HEK293 (cell line): ENCODE data around the gene CRB2.
"Not testable (repeated sequence)": the region's sequence is repeated elsewhere in the genome, so short reads cannot be mapped to it uniquely, and the experiment has no call there.

Source experiments
- CTCF ChIA-PET: fragments of 350-600 bp; formaldehyde crosslinking; extraction: SDS; loops from one replicate; lab custom pipeline; 2021; ENCODE audit warnings: antibody characterized with exemption; lab: Yijun Ruan, JAX
- POLR2A ChIA-PET: fragments of 300-600 bp; formaldehyde crosslinking; extraction: SDS; loops from one replicate; lab custom pipeline; 2020; ENCODE audit warnings: antibody characterized with exemption, inconsistent platforms; lab: Yijun Ruan, JAX
- H3K27ac ChIP-seq: fragments of 200-500 bp; sonication (Bioruptor generic); 2 replicates; pipeline ENCODE4 v1.5.1; 2014; ENCODE audit warnings: low read depth, low read length, control low read depth, inconsistent platforms; ENCODE audit errors: extremely low read depth
- H3K36me3 ChIP-seq, 2 experiments: fragments of 200-500 bp in 1 of 2; sonication (Bioruptor generic) in 1 of 2; 1 replicate in 1 of 2; 2 replicates in 1 of 2; pipeline ENCODE4 v1.5.1; 2014 to 2017; ENCODE audit warnings: inconsistent platforms in 2 of 2, low read length in 2 of 2; ENCODE audit not compliant: control insufficient read depth in 2 of 2, insufficient read depth in 1 of 2
- H3K4me1 ChIP-seq: fragments of 200-500 bp; sonication (Bioruptor generic); 2 replicates; pipeline ENCODE4 v1.5.1; 2014; ENCODE audit warnings: mild to moderate bottlenecking, low read length, inconsistent platforms; ENCODE audit not compliant: control insufficient read depth, insufficient read depth
- H3K4me3 ChIP-seq: 2 replicates; pipeline ENCODE4 v1.5.1; 2011; ENCODE audit warnings: low read depth, mild to moderate bottlenecking, control low read depth, low read length, moderate library complexity
- H3K9me3 ChIP-seq: fragments of 200-500 bp; sonication (Bioruptor generic); 2 replicates; pipeline ENCODE4 v1.5.1; 2014; ENCODE audit warnings: low read depth, low read length, inconsistent platforms; ENCODE audit not compliant: control insufficient read depth, insufficient read depth
- RBAK ChIP-seq: fragments of 450-650 bp; formaldehyde crosslinking; IDR thresholded peaks from 2 replicates; pipeline ENCODE4 v1.5.1; 2016; ENCODE audit warnings: missing biosample characterization, missing genetic modification characterization
- SP3 ChIP-seq: fragments of 450-650 bp; formaldehyde crosslinking; IDR thresholded peaks from 2 replicates; pipeline ENCODE4 v1.5.1; 2016; ENCODE audit warnings: missing biosample characterization, missing genetic modification characterization
- ZFHX2 ChIP-seq: fragments of 450-650 bp; formaldehyde crosslinking; conservative IDR thresholded peaks from 2 replicates; pipeline ENCODE4 v1.5.1; 2016; ENCODE audit warnings: missing biosample characterization, missing genetic modification characterization
- ZIC2 ChIP-seq: fragments of 450-650 bp; formaldehyde crosslinking; IDR thresholded peaks from 2 replicates; pipeline ENCODE4 v1.5.1; 2016; ENCODE audit warnings: missing biosample characterization, missing genetic modification characterization
- ZNF157 ChIP-seq: fragments of 450-650 bp; formaldehyde crosslinking; IDR thresholded peaks from 2 replicates; pipeline ENCODE4 v1.5.1; 2016; ENCODE audit warnings: missing biosample characterization, missing genetic modification characterization
- ZNF184 ChIP-seq: fragments of 450-650 bp; IDR thresholded peaks from 2 replicates; pipeline ENCODE4 v1.5.1; 2018; ENCODE audit warnings: missing biosample characterization, mild to moderate bottlenecking, missing genetic modification characterization
- ZNF433 ChIP-seq: fragments of 450-650 bp; formaldehyde crosslinking; IDR thresholded peaks from 2 replicates; pipeline ENCODE4 v1.5.1; 2016; ENCODE audit warnings: missing biosample characterization, missing genetic modification characterization, low read depth
- ZNF544 ChIP-seq: fragments of 450-650 bp; formaldehyde crosslinking; IDR thresholded peaks from 2 replicates; pipeline ENCODE4 v1.5.0; 2017; ENCODE audit warnings: missing biosample characterization, missing genetic modification characterization
- ZNF558 ChIP-seq: fragments of 450-650 bp; formaldehyde crosslinking; IDR thresholded peaks from 2 replicates; pipeline ENCODE4 v1.5.1; 2016; ENCODE audit warnings: missing biosample characterization, missing genetic modification characterization
- ZNF600 ChIP-seq: fragments of 450-650 bp; formaldehyde crosslinking; IDR thresholded peaks from 2 replicates; pipeline ENCODE4 v1.5.1; 2016; ENCODE audit warnings: missing biosample characterization, missing genetic modification characterization
- ZNF776 ChIP-seq: fragments of 450-650 bp; formaldehyde crosslinking; IDR thresholded peaks from 2 replicates; pipeline ENCODE4 v1.5.0; 2017; ENCODE audit warnings: missing biosample characterization, missing genetic modification characterization, borderline replicate concordance
- TF ChIP-seq, protein P1 (sequence below): fragments of 450-650 bp; formaldehyde crosslinking; conservative IDR thresholded peaks from 2 replicates; pipeline ENCODE4 v1.5.1; 2016; ENCODE audit warnings: low read depth, missing biosample characterization, missing genetic modification characterization
- TF ChIP-seq, protein P2 (sequence below): fragments of 450-650 bp; formaldehyde crosslinking; IDR thresholded peaks from 2 replicates; pipeline ENCODE4 v1.5.1; 2016; ENCODE audit warnings: missing biosample characterization, missing genetic modification characterization
- TF ChIP-seq, protein P3 (sequence below): fragments of 450-650 bp; formaldehyde crosslinking; IDR thresholded peaks from 2 replicates; pipeline ENCODE4 v1.5.1; 2016; ENCODE audit warnings: missing biosample characterization, missing genetic modification characterization
- TF ChIP-seq, protein P4 (sequence below): fragments of 450-650 bp; formaldehyde crosslinking; IDR thresholded peaks from 2 replicates; pipeline ENCODE4 v1.5.1; 2016; ENCODE audit warnings: missing biosample characterization, missing genetic modification characterization

CRB2 gene

DNA sequence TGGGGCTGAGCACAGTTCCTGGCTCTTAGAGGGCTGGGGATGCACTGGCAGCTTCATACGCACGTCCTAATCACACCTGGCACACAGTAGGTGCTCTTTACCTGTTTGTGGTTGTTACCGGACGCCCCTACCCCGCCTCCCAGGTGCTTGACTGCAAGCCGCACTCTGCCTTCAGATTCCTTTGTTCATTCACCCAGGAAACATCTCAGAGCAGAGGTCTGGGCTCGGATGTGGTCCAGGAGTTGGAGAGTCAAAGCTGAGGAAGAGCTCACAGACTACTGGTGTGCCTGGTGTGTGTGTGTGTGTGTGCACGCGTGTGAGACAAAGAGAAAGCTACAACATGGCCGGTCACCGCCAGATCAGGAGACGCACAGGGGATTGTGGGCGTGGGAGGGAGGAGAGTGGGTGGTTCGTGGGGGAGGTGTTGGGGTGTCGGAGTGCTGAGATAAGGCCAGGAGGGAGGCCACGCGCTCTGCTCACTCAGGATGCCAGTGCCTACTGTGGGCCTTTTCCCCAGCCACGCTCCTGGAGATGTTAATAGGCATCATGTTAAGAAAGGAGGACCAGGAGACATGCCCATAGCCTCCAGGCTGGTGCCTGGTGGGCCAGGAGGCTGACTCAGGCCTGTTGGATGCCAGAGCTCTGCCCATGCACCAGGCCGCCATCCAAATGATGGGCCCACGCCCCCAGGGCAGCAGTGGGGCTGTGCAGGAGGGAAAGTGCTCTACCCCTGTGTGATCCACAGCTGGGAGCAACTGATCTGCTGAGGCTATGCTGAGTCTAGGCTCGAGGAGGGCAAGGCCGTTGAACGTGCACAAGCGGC, 39.9 kb downstream of the CRB2 start (continued):
- TF ChIP-seq, protein P1, sequence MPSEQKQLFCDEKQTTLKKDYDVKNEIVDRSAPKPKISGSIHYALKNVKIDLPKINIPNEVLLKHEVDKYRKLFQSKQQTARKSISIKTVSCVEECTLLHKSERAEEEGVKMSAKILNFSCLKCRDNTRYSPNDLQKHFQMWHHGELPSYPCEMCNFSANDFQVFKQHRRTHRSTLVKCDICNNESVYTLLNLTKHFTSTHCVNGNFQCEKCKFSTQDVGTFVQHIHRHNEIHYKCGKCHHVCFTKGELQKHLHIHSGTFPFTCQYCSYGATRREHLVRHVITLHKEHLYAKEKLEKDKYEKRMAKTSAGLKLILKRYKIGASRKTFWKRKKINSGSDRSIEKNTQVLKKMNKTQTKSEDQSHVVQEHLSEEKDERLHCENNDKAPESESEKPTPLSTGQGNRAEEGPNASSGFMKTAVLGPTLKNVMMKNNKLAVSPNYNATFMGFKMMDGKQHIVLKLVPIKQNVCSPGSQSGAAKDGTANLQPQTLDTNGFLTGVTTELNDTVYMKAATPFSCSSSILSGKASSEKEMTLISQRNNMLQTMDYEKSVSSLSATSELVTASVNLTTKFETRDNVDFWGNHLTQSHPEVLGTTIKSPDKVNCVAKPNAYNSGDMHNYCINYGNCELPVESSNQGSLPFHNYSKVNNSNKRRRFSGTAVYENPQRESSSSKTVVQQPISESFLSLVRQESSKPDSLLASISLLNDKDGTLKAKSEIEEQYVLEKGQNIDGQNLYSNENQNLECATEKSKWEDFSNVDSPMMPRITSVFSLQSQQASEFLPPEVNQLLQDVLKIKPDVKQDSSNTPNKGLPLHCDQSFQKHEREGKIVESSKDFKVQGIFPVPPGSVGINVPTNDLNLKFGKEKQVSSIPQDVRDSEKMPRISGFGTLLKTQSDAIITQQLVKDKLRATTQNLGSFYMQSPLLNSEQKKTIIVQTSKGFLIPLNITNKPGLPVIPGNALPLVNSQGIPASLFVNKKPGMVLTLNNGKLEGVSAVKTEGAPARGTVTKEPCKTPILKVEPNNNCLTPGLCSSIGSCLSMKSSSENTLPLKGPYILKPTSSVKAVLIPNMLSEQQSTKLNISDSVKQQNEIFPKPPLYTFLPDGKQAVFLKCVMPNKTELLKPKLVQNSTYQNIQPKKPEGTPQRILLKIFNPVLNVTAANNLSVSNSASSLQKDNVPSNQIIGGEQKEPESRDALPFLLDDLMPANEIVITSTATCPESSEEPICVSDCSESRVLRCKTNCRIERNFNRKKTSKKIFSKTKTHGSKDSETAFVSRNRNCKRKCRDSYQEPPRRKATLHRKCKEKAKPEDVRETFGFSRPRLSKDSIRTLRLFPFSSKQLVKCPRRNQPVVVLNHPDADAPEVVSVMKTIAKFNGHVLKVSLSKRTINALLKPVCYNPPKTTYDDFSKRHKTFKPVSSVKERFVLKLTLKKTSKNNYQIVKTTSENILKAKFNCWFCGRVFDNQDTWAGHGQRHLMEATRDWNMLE (tag by site-specific recombination) = no peak
- no peak for TF ChIP-seq ZNF776 (tag by site-specific recombination)
- no peak for TF ChIP-seq ZNF433 (tag by site-specific recombination)
- no peak for TF ChIP-seq ZNF544
- TF ChIP-seq ZFHX2 (tag by site-specific recombination) = peak; percentile 91
- TF ChIP-seq RBAK = no peak
- TF ChIP-seq SP3 (tag by site-specific recombination) = no peak
- TF ChIP-seq, protein P2, sequence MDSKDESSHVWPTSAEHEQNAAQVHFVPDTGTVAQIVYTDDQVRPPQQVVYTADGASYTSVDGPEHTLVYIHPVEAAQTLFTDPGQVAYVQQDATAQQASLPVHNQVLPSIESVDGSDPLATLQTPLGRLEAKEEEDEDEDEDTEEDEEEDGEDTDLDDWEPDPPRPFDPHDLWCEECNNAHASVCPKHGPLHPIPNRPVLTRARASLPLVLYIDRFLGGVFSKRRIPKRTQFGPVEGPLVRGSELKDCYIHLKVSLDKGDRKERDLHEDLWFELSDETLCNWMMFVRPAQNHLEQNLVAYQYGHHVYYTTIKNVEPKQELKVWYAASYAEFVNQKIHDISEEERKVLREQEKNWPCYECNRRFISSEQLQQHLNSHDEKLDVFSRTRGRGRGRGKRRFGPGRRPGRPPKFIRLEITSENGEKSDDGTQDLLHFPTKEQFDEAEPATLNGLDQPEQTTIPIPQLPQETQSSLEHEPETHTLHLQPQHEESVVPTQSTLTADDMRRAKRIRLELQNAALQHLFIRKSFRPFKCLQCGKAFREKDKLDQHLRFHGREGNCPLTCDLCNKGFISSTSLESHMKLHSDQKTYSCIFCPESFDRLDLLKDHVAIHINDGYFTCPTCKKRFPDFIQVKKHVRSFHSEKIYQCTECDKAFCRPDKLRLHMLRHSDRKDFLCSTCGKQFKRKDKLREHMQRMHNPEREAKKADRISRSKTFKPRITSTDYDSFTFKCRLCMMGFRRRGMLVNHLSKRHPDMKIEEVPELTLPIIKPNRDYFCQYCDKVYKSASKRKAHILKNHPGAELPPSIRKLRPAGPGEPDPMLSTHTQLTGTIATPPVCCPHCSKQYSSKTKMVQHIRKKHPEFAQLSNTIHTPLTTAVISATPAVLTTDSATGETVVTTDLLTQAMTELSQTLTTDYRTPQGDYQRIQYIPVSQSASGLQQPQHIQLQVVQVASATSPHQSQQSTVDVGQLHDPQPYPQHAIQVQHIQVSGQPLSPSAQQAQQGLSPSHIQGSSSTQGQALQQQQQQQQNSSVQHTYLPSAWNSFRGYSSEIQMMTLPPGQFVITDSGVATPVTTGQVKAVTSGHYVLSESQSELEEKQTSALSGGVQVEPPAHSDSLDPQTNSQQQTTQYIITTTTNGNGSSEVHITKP (tag by site-specific recombination) = no peak
- TF ChIP-seq, protein P3, sequence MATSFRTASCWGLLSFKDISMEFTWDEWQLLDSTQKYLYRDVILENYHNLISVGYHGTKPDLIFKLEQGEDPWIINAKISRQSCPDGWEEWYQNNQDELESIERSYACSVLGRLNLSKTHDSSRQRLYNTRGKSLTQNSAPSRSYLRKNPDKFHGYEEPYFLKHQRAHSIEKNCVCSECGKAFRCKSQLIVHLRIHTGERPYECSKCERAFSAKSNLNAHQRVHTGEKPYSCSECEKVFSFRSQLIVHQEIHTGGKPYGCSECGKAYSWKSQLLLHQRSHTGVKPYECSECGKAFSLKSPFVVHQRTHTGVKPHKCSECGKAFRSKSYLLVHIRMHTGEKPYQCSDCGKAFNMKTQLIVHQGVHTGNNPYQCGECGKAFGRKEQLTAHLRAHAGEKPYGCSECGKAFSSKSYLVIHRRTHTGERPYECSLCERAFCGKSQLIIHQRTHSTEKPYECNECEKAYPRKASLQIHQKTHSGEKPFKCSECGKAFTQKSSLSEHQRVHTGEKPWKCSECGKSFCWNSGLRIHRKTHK = no peak
- TF ChIP-seq ZNF157 = no peak
- no peak for TF ChIP-seq ZNF184 (tag by site-specific recombination)
- TF ChIP-seq ZNF600 (tag by site-specific recombination) = 0 out of 2 replicates have a peak, but pooled peaks have one; percentile 10
- TF ChIP-seq, protein P4, sequence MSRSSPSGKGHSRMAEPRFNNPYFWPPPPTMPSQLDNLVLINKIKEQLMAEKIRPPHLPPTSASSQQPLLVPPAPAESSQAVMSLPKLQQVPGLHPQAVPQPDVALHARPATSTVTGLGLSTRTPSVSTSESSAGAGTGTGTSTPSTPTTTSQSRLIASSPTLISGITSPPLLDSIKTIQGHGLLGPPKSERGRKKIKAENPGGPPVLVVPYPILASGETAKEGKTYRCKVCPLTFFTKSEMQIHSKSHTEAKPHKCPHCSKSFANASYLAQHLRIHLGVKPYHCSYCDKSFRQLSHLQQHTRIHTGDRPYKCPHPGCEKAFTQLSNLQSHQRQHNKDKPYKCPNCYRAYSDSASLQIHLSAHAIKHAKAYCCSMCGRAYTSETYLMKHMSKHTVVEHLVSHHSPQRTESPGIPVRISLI (tag by site-specific recombination) = no peak

DNA sequence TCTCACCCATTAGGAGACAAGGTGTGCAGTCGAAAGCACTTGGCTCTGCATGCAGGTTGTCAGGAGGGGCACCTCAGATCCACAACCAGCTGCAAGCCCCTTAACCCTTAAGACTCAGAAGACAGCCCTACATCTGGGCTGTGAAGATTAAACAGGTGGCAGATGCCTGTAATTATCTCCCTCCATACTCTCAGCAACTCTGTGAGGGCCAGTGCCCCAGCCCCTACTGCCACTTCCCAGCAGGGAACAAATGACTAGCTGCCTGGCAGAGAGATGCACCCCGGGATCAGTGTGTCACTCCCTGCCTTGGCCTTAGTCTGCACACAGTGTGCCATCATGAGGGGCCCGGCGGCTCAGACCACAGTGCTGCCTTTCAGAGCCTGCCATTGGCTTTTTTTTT, 42.0 kb downstream of the CRB2 start:
- no peak overlapping the region for H3K4me3 ChIP-seq
- CTCF ChIA-PET = interaction anchor here (0.6 to 3.0 kb wide), 3 partner anchors 10 to 84 kb away, joined by 3 to 10 read pairs (median 5); no protein-coding TSS in a partner anchor
- POLR2A ChIA-PET = interaction anchor here (0.7 kb wide), 1 partner anchor 9 kb away, joined by 3 read pairs; no protein-coding TSS in a partner anchor
- TF ChIP-seq ZNF558 (tag by site-specific recombination) (no peak), ZIC2 (peak; percentile 49)
- no peaks in the 10 kb centered on the region for H3K9me3 ChIP-seq
- H3K4me1 ChIP-seq = no peaks in the 10 kb centered on the region
- H3K27ac ChIP-seq = no peak overlapping the region
- H3K36me3 ChIP-seq = no peaks in the 10 kb centered on the region

DNA sequence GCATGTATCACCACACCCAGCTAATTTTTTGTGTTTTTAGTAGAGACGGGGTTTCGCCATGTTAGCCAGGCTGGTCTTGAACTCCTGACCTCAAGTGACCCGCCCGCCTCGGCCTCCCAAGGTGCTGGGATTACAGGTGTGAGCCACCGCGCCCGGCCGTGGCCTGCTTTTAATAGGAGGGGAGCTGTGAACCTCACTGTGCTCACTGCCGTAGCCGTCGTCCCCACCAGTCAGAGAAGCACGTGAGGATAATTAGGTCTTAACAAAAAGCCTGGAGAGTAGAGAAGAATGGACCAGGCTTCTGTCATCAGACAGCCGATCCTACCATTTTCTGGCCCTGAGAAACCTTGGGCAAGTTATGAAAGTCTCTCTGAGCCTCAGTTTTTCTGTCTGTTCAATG, 42.9 kb downstream of the CRB2 start:
- POLR2A ChIA-PET, H3K4me3 ChIP-seq, H3K36me3 ChIP-seq, H3K27ac ChIP-seq, H3K9me3 ChIP-seq, H3K4me1 ChIP-seq: not testable (repeated sequence)
- CTCF ChIA-PET = interaction anchor here (0.9 to 3.0 kb wide), 7 partner anchors 7 to 82 kb away, joined by 3 to 10 read pairs (median 7); no protein-coding TSS in a partner anchor
